Astrocyte of the spinal cord (primary cell): Measurements from ENCODE around the gene EHBP1.
A peak's percentile ranks its signal among the peaks of the same experiment; 100 is the strongest.

Experiments used
- DNase-seq: peaks from one replicate; pipeline ENCODE4 v3.0.0; 2011; ENCODE audit warnings: low read depth, low spot score
- H3K4me3 ChIP-seq: 2 replicates; pipeline ENCODE4 v1.5.1; 2011; ENCODE audit warnings: low read depth, mild to moderate bottlenecking, low read length, moderate library complexity
- CTCF ChIP-seq: IDR thresholded peaks from 2 replicates; pipeline ENCODE4 v1.5.1; 2012; ENCODE audit warnings: low read depth, mild to moderate bottlenecking, low read length, inconsistent platforms
- in situ Hi-C: cut with HindIII; loops from 2 replicates; pipeline ENCODE4 v1.10.0; 2017; ENCODE audit warnings: low sequenced_read_pairs

EHBP1 gene

DNA sequence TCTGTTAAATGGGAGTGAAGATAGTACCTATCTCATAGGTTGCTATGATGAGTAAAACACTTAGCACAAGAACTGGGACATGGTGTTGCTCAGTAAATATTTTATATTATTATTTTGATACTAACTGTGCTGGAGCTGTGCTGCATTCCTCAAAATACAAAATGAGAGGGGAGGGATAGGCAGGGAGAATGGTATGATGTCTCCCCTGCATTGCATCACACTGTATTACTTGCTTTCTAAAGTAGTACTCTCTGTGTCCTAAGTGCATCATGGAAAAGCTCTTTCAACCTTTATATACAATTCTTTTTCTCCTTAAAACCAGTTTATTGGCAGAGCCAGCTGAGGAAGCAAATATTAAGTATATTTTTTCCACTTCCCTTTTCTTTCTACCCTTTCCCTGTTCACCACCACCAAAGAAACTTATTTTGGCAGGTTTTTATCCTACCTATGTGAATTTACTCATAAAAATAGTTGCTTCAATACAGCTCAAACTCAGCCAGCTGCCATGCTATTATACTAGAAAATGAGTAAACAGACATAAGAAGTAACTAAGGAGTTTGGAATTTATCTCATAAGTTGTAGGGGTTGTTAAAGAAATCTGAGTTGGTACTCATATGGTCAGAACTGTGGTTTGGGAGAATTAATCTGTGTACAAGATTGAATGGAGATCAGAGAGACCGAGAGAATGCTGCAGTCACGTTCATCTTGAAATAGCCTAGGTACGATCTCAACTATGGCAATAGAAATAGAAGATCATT lies 60.3 kb downstream of the EHBP1 start:
- in situ Hi-C loops = no loop called here
- DNase-seq = no peak
- TF ChIP-seq CTCF = no peak
- no peak overlapping the region for H3K4me3 ChIP-seq

GRCh38 chr2:62768615-62769014 lies 63.1 kb downstream of the EHBP1 start:
- no peak for DNase-seq
- in situ Hi-C loops = no loop called here
- no peak overlapping the region for H3K4me3 ChIP-seq
- TF ChIP-seq CTCF = no peak

GRCh38 chr2:62770629-62771028 lies 65.1 kb downstream of the EHBP1 start:
- no peak for TF ChIP-seq CTCF
- no peak overlapping the region for H3K4me3 ChIP-seq
- no peak for DNase-seq
- in situ Hi-C loops = no loop called here

GRCh38 chr2:62774555-62775366 lies 69.2 kb downstream of the EHBP1 start:
- in situ Hi-C loops = no loop called here
- DNase-seq = peak; percentile 67
- H3K4me3 ChIP-seq = no peak overlapping the region
- peak; percentile 60 for TF ChIP-seq CTCF

DNA sequence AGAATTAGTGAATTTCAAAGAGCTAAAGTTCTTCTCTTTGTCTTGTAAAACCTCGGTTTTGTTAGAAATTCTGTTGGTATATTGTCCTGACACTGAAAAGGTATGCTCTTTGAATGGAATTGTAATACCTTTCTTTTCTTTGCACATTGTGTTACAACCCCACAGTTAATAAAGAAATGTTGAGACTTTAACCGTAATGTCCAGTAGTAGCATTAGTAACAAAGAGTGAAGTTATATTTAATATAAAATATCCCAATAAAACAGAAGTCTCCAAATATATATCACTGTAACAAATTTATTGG lies 69.8 kb downstream of the EHBP1 start:
- no peak for TF ChIP-seq CTCF
- in situ Hi-C loops = no loop called here
- H3K4me3 ChIP-seq = no peak overlapping the region
- DNase-seq = no peak

DNA sequence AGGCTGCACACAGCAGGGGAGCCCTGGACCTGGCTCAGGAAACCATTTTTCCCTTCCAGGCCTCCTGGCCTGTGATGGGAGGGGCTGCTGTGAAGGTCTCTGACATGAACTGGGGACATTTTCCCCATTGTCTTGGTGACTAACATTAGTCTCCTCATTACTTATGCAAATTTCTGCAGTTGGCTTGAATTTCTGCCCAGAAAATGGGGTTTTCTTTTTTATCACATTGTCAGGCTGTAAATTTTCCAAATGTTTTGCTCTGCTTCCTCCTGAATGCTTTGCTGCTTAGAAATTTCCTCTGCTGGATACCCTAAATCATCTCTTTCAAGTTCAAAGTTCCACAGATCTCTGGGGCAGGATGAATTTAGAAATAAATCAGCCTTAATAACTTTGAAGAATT lies 78.2 kb downstream of the EHBP1 start:
- no peak for TF ChIP-seq CTCF
- DNase-seq = no peak
- H3K4me3 ChIP-seq = no peak overlapping the region
- in situ Hi-C loops = no loop called here
